Kidney glomerular epithelial cell (primary cell): ENCODE measurements around the gene ABCB1.

Experiments used
- DNase-seq: peaks from one replicate; lab custom pipeline; 2025; lab: John Stamatoyannopoulos, UW

The ABCB1 gene

DNA sequence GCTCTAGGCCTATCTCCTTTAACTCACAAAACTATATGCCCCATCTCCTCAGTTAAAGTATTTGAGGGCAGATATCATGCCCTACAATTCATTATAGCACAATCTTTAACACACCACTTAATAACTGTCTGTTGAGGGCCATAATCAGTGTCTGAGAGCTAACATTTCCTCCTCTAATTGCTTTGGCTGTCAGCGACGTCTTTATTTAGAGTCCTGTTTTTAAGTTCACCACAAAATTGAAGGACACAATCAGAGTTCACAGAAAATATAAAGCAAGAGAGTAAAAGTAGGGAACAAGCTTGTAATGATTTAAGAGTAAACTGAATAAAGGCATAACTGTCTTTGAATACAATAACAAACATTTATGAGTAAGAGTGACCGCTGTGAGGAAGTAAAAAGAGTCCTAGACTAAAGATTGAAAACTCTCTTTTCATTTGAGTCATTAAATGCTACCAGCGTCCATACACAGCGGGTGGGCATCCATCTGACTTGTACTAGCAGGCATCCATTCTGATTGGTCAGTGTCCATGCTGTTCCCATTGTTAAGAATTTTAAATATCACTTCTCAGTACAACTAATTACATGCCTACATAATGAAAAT is 86.8 kb downstream of the ABCB1 start:
- no peak for DNase-seq

DNA sequence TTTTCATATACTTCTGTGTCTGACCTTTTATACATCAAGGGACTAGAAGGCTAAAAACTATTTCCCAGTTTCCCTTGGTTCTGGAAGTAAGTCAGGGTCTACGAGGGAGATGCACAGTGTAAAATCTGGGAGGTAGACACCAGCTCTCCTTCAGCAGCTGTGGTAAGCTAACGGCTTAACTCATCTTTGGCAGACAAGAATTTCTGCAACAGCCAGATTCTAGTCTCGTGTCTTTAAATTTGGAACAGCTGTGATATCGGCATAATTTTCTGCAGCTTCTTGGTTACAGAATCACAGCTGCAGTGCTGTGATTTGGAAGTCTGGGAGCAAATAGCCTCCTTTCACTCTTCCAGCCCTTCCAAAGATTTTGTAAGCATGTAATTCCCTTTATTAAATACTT is 87.8 kb downstream of the ABCB1 start:
- DNase-seq: no peak

DNA sequence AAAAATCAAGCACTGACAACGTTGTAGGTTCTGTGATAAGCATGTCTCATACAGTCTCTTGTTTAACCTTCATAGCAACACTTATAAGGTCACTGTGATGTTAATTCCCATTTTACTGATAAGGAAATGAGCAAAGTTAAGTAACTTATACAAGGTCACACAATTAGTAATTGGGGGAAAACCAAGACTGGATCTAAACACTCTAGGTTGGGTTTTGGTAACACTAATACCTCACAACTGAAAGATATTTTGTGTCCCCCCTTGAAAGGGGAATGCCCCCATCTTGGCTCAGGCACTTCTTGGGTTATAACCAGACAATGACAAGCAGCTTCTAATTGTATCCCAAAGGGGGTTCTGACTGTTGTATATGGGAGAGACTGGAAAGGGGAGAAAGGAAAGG is 89.2 kb downstream of the ABCB1 start:
- DNase-seq: no peak

- DNase-seq: no peak
These were observed 90.2 kb downstream of the ABCB1 start for GRCh38 chr7:87510411-87510875.

GRCh38 chr7:87507446-87507845 is 93.2 kb downstream of the ABCB1 start:
- no peak for DNase-seq

DNA sequence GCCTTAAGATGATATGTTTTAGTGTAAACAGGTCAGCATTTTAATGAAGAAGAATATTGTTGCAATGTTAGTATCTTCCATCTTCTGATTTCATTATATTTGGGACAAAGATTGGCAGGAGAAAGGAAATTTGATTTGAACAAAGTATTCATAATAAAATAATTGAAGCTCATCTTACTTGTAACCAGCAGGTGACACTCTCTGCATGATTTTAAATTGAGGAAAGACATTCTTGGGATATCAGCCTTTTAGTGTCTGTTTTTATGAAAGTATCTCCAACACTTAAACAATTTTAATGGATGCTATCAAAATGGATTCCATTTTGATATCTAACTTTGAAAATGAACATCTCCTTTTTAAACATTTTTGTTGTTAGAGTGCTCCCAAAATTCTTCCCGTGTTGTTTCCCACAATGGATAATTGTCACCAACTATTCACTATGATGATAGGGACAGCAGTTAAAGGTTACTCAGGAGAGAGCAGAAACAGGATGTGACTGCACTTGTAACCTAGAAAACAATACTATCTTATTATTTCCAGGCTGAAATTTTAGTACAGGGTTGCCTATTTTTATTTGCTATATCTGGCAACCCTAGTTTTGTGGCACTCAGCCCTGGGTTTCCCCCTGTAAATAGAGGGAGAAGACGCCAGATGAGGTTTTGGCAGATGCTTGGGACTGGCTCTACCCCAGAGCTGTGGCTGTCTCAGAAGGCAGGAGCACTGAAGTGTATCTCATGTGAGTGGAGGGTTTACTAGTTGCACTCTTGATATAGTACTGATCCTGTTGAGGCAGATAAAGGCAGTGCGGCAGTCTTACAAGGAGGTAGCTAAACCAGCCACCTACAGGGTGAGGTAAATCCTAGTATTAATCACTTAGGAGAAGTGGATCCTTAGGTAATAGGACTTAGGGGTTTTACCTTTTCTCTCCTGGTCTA is 94.2 kb downstream of the ABCB1 start:
- DNase-seq: peak; percentile 14

GRCh38 chr7:87505557-87506245 is 95.0 kb downstream of the ABCB1 start:
- no peak for DNase-seq

GRCh38 chr7:87505122-87505521 is 95.6 kb downstream of the ABCB1 start:
- no peak for DNase-seq

- DNase-seq: no peak
These were observed 101.2 kb downstream of the ABCB1 start for GRCh38 chr7:87499494-87499893.

GRCh38 chr7:87498893-87499292 is 101.8 kb downstream of the ABCB1 start:
- no peak for DNase-seq

DNA sequence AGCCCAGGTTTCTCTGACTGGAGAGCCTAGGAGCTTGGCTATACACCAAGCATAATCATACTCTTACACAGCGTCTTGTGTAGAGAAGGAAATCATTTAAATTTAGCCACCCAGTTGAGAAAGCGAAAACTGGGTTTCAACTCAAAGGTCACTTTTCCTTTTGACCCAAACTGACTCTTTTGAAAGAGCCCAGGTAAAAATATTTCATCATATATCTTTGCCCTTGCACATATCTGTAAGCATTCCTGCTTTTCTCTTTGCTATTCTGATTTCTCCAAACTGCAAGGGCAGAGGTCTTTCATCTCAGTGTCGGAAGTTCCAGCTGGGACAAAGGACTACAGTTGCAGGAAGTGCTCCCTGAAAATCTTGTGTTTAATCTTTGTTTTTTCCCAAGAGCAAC is 103.2 kb downstream of the ABCB1 start:
- no peak for DNase-seq

DNA sequence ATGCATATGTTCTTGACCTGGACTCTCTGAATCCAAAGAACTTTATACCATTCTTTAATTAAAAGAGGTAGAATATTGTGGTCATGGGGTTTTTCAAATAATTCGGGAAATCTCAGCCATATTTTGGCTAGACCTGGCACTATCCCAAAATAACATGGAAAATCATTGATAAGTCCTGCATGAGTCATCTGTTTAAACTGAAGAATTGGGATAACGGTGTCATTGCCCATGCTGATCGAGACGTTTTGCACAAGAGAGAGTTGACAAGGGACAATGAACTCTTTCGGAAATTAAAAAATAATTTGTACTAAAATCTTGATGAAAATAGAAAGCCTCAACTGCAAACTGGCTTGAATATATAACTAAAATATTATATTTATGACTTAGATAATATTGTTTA is 105.3 kb downstream of the ABCB1 start:
- DNase-seq: no peak

DNA sequence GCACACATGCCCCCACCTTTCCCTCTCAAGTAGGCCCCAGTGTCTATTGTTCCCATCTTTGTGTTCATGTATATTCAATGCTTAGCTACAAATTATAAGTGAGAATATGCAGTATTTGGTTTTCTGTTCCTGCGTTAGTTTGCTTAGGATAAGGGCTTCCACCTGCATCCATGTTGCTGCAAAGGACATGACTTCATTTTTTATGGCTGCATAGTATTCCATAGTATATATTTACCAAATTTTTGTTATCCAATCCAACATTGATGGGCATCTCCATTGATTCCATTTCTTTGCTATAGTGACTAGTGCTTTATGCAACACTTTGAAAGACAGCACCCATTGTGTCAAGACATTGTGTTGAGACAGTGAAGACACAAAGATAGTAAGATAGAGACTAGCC is 106.2 kb downstream of the ABCB1 start:
- DNase-seq: no peak

DNA sequence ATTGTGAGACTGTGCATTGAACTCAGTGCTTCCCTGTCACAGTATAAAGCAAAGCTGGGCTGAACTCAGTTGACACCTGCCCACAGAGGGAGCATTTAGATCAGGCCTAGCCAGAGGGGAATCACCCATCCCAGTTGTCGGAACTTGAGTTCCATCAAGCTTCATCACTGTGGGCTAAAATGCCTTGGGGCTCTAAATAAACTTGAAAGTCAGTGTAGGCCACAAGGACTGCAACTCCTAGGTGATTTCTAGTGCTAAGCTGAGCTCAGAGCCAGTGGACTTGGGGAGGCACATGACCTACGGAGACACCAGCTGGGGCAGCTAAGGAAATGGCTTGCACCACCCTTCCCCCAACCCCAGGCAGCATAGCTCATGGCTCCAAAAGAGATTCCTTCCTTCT is 117.6 kb downstream of the ABCB1 start:
- no peak for DNase-seq

DNA sequence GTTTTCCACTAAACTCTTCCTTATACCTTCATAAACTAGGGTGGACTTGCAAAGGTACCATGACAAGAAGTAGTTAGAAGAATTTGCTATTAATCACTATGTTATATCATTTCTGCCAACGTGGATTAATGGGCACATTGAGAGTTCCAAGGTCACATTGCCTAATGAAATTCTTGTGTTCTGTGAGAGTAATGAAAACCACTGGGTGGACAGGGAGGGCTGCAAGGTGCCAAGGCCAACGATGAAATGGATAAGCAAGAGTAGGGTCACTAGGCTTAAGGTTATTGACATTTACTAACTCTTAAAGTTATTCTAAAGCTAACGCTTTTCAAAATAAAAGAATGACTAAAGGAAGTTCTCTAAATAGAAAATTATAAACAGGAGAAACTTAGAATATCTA is 118.6 kb downstream of the ABCB1 start:
- no peak for DNase-seq

- DNase-seq: peak; percentile 32
These were observed 120.3 kb downstream of the ABCB1 start for GRCh38 chr7:87480386-87480785.

DNA sequence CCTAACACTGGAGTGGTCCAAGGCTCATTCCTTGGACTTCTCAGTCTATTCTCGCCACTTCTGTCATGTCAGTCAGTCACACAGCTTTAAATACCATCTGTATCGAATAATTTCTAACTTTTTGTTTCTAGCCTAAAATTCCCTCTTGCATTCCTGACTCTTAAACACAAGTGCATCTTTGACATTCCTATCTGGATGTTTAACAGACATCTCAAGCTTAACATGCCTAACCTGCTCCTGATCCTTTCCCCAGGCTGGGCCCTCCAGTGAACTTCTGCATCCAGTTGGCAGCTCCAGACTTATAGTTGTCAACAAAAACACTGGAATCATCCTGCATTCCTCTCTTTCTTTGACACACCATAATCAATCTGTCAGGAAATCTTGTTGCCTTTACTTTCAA is 120.7 kb downstream of the ABCB1 start:
- DNase-seq: no peak

GRCh38 chr7:87476179-87476557 is 124.5 kb downstream of the ABCB1 start:
- DNase-seq: no peak

DNA sequence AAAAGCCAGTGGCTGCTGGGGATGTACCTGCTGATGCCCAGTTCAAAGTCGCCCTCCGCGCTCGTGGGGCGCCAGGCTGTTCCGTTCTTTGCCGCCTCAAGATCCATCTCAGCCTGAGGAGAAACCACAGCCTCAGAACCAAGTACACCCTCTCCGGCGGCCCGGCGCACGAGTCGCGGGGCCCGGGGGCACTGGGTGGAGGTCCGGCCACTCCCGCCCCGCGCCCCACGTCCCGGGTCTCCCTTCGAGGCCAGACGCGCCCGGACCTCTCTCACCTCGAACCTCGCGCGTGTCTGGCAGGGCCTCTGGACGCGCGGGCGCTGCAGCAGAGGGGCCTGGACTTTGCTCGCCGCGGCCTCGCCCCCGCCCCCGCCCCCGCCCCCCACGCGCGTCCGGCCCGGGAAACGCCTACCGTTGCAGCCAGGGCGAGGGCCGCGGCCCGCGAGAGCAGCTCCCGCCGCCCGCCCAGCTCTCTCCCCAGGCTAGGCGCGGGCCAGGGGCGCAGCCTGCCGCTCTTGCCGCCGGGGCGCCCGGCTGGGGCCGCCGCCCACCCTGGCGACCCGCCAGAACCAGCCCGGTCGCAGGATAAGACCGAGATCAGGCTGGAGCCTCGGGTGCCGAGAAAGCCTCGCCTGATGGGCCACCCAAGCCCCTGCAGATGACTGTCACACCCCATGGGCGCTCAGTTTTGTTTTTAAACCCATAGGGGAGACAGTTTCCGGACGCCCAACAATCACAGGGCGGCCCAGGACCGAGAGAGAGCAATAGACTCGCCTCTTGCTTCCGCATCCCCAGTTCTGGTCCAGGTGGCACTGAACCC is 125.1 kb downstream of the ABCB1 start, which contains the start of gene ABCB4:
TSS of gene ABCB4 (minus strand) at position 322 of the 820 bp plus-strand sequence. CDS start at position 107, 215 bp downstream.
- no peak for DNase-seq

- DNase-seq: peak; percentile 83
These were observed 125.9 kb downstream of the ABCB1 start for GRCh38 chr7:87474533-87475358.

GRCh38 chr7:87473986-87474385 is 126.7 kb downstream of the ABCB1 start:
- no peak for DNase-seq
